GM23338 (cell line): Measurements from ENCODE around the gene PCSK5.

Experiments
- CTCF ChIP-seq, 2 experiments: fragments of 200-600 bp in 1 of 2; sonication (generic) in 1 of 2; conservative IDR thresholded peaks; 2 replicates each; pipeline versions ENCODE4 v1.5.1 to v1.6.1; 2016 to 2017; ENCODE audit warnings: antibody characterized with exemption in 2 of 2, low read depth in 2 of 2, mild to moderate bottlenecking in 2 of 2, moderate library complexity in 1 of 2
- ZNF331 ChIP-seq: fragments of 250-450 bp; sonication (Bioruptor Pico); IDR thresholded peaks from 2 replicates; pipeline ENCODE4 v1.5.0; 2020; ENCODE audit warnings: low read depth, mild to moderate bottlenecking, moderate library complexity

DNA sequence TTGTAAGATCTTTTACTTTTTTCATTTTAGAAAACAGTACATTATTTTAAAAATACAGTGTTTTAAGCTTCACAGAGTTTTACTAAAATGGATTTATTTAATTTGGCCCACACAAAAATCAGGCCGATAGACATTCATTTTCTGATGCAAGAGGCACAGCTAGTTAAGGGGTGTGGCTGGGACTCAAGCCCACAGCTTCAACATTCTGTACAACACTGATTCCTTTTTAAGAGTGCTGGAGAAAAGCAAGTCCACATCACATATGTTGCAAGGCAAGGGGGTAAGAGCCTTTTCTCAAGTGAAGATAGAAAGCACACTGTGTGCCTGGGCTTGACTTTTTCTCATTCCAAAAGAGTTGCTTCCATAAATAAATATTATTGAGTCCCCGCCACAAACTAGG is 307.9 kb downstream of the PCSK5 start:
- TF ChIP-seq CTCF (conservative IDR thresholded peaks at IDR 0.05; ENCODE audit: low read depth in 2 of 2) (no peak), ZNF331 (no peak)
